Activated effector memory CD4-positive, alpha-beta T cell treated with Interleukin-2 at 50 U/mL for 16 hours (primary cell): Measurements from ENCODE around the gene ZNF81.
"Not testable (repeated sequence)": the region's sequence is repeated elsewhere in the genome, so short reads cannot be mapped to it uniquely, and the experiment has no call there.

ENCODE experiments used
- DNase-seq: peaks from one replicate; pipeline ENCODE4 v3.0.0-alpha.2; 2020

Gene ZNF81

GRCh38 chrX:47836164-47837072 lies at the start of gene ZNF81:
Gene ZNF81, plus strand, starts transcription at chrX:47836902. Its CDS starts 9,366 bp downstream, at chrX:47846268.
- DNase-seq: peak; percentile 85

- no peak for DNase-seq
These were observed 40.2 kb upstream of the ZNF81 start for GRCh38 chrX:47796433-47796906.

- no peak for DNase-seq
These were observed 39.6 kb upstream of the ZNF81 start for GRCh38 chrX:47797084-47797483.

GRCh38 chrX:47798861-47799260 lies 37.8 kb upstream of the ZNF81 start:
- no peak for DNase-seq

- DNase-seq: no peak
These were observed 34.1 kb upstream of the ZNF81 start for GRCh38 chrX:47802589-47802988.

GRCh38 chrX:47803103-47803502 lies 33.6 kb upstream of the ZNF81 start:
- DNase-seq: not testable (repeated sequence)

- no peak for DNase-seq
These were observed 32.4 kb upstream of the ZNF81 start for GRCh38 chrX:47804315-47804714.

GRCh38 chrX:47805844-47806243 lies 30.9 kb upstream of the ZNF81 start:
- DNase-seq: not testable (repeated sequence)

GRCh38 chrX:47806415-47807271 lies 30.1 kb upstream of the ZNF81 start:
- not testable (repeated sequence) for DNase-seq

GRCh38 chrX:47807272-47807538 lies 29.5 kb upstream of the ZNF81 start:
- DNase-seq: not testable (repeated sequence)

GRCh38 chrX:47807548-47807947 lies 29.2 kb upstream of the ZNF81 start:
- no peak for DNase-seq

GRCh38 chrX:47808904-47809788 lies 27.6 kb upstream of the ZNF81 start:
- DNase-seq: no peak

GRCh38 chrX:47814851-47815250 lies 21.9 kb upstream of the ZNF81 start:
- DNase-seq: no peak

GRCh38 chrX:47815901-47816845 lies 20.5 kb upstream of the ZNF81 start:
- DNase-seq: no peak

GRCh38 chrX:47817421-47817820 lies 19.3 kb upstream of the ZNF81 start:
- no peak for DNase-seq

- DNase-seq: no peak
These were observed 18.8 kb upstream of the ZNF81 start for GRCh38 chrX:47817897-47818296.

GRCh38 chrX:47828984-47829383 lies 7.7 kb upstream of the ZNF81 start:
- no peak for DNase-seq

GRCh38 chrX:47831788-47832187 lies 4.9 kb upstream of the ZNF81 start:
- DNase-seq: peak; percentile 37

- DNase-seq: no peak
These were observed 1.7 kb downstream of the ZNF81 start for GRCh38 chrX:47838361-47838760.

GRCh38 chrX:47840111-47840510 lies 3.4 kb downstream of the ZNF81 start:
- no peak for DNase-seq

GRCh38 chrX:47843363-47843762 lies 6.7 kb downstream of the ZNF81 start:
- no peak for DNase-seq

- DNase-seq: no peak
These were observed 7.4 kb downstream of the ZNF81 start for GRCh38 chrX:47844117-47844516.
